H1 (cell line): ENCODE data around the gene EXOC6. TPM values are rescaled to one million over a fixed set of nuclear protein-coding genes. Genes with fewer than 3 reads are reported as not detected.

Source experiments
- CTCF ChIA-PET: fragments of 300-600 bp; sonication (Branson Sonifier 250); formaldehyde crosslinking; loops from one replicate; lab custom pipeline; 2021; ENCODE audit not compliant: partially characterized antibody; lab: Charles Lee
- POLR2A ChIA-PET: fragments of 300-600 bp; sonication (Branson Sonifier 250); formaldehyde crosslinking; loops from one replicate; lab custom pipeline; 2021; ENCODE audit warnings: inconsistent platforms; ENCODE audit not compliant: partially characterized antibody; lab: Charles Lee
- DNase-seq, 2 experiments: peaks; one replicate each; pipeline versions ENCODE4 v3.0.0 to v3.0.0-alpha.2; 2010 to 2022; ENCODE audit warnings: low spot score in 2 of 2, low read depth in 1 of 2, mixed read lengths in 1 of 2
- FAIRE-seq: peaks from 2 replicates; lab custom pipeline; 2011; peaks lifted over from hg19 to GRCh38; lab: Jason Lieb, UNC
- H2AFZ ChIP-seq: 2 replicates; pipeline ENCODE4 v1.8.1; 2012; ENCODE audit warnings: low read length, inconsistent platforms
- H2AK5ac ChIP-seq: 2 replicates; pipeline ENCODE4 v1.6.1; 2013; ENCODE audit warnings: low read depth, low read length
- H2BK120ac ChIP-seq: replicated peaks from 2 replicates; pipeline ENCODE3; 2013; ENCODE audit warnings: low read depth, low read length, inconsistent platforms
- H2BK12ac ChIP-seq: 2 replicates; pipeline ENCODE4 v1.6.1; 2013; ENCODE audit warnings: low read depth, low read length
- H2BK15ac ChIP-seq: 2 replicates; pipeline ENCODE4 v1.6.1; 2013; ENCODE audit warnings: low read length
- H2BK20ac ChIP-seq: 2 replicates; pipeline ENCODE4 v1.6.1; 2013; ENCODE audit warnings: low read length
- H2BK5ac ChIP-seq: 2 replicates; pipeline ENCODE4 v1.6.1; 2013; ENCODE audit warnings: low read depth, low read length
- H3K14ac ChIP-seq: 2 replicates; pipeline ENCODE4 v1.6.1; 2013; ENCODE audit warnings: inconsistent platforms; ENCODE audit not compliant: insufficient read length
- H3K18ac ChIP-seq: 2 replicates; pipeline ENCODE4 v1.6.1; 2013; ENCODE audit warnings: low read length; ENCODE audit errors: extremely low read depth
- H3K23ac ChIP-seq: 2 replicates; pipeline ENCODE4 v1.6.1; 2013; ENCODE audit warnings: inconsistent platforms; ENCODE audit not compliant: insufficient read length
- H3K23me2 ChIP-seq: 2 replicates; pipeline ENCODE4 v1.6.1; 2013; ENCODE audit warnings: low read depth, low read length
- H3K27ac ChIP-seq: 2 replicates; pipeline ENCODE4 v1.6.1; 2011; ENCODE audit warnings: low read depth, low read length, inconsistent platforms
- H3K27me3 ChIP-seq, 4 experiments: replicated peaks in 1 of 4; 1 replicate in 1 of 4; 2 replicates in 3 of 4; pipeline versions ENCODE4 v1.6.1 to v1.8.1; 2011 to 2013; ENCODE audit warnings: low read length in 3 of 4, mild to moderate bottlenecking in 3 of 4, inconsistent platforms in 2 of 4, mixed read lengths in 2 of 4, moderate library complexity in 1 of 4; ENCODE audit not compliant: control insufficient read depth in 3 of 4, insufficient read depth in 3 of 4; ENCODE audit errors: extremely low read depth in 1 of 4
- H3K36me3 ChIP-seq, 4 experiments: 2 replicates each; pipeline versions ENCODE4 v1.6.1 to v1.8.1; 2011 to 2013; ENCODE audit warnings: mild to moderate bottlenecking in 4 of 4, low read length in 3 of 4, moderate library complexity in 2 of 4, control low read depth in 1 of 4, inconsistent platforms in 1 of 4; ENCODE audit not compliant: insufficient read depth in 4 of 4, control insufficient read depth in 2 of 4
- H3K4ac ChIP-seq: replicated peaks from 2 replicates; pipeline ENCODE3; 2013; ENCODE audit warnings: low read length, low read depth, mixed read lengths, inconsistent platforms; ENCODE audit not compliant: insufficient read length
- H3K4me1 ChIP-seq, 4 experiments: replicated peaks in 1 of 4; 1 replicate in 1 of 4; 2 replicates in 3 of 4; pipeline versions ENCODE4 v1.6.1 to v1.8.1; 2011 to 2013; ENCODE audit warnings: low read length in 3 of 4, inconsistent platforms in 2 of 4, mixed read lengths in 1 of 4; ENCODE audit not compliant: insufficient read depth in 4 of 4, control insufficient read depth in 3 of 4
- H3K4me2 ChIP-seq, 2 experiments: 2 replicates each; pipeline versions ENCODE4 v1.6.1 to v1.8.1; 2011 to 2013; ENCODE audit warnings: low read depth in 2 of 2, low read length in 2 of 2, control low read depth in 1 of 2, inconsistent platforms in 1 of 2, mild to moderate bottlenecking in 1 of 2; ENCODE audit not compliant: insufficient read depth in 1 of 2
- H3K4me3 ChIP-seq, 4 experiments: fragments of 200-600, 300-600 bp in 1 of 4; sonication (generic), shearing (Covaris generic), sonication (Bioruptor Twin) in 1 of 4; 2 replicates each; pipeline versions ENCODE4 v1.5.1 to v1.8.1; 2011 to 2016; ENCODE audit warnings: low read length in 4 of 4, low read depth in 3 of 4, control low read depth in 2 of 4, inconsistent platforms in 2 of 4, mild to moderate bottlenecking in 2 of 4, mixed read lengths in 1 of 4, moderate library complexity in 1 of 4; ENCODE audit not compliant: insufficient read depth in 2 of 4; ENCODE audit errors: extremely low read depth in 1 of 4
- H3K56ac ChIP-seq: replicated peaks from 2 replicates; pipeline ENCODE3; 2013; ENCODE audit warnings: low read depth, mild to moderate bottlenecking, mixed read lengths, low read length, inconsistent platforms; ENCODE audit not compliant: insufficient read length
- H3K79me1 ChIP-seq: 2 replicates; pipeline ENCODE4 v1.6.1; 2013; ENCODE audit warnings: low read depth, low read length, control low read depth
- H3K79me2 ChIP-seq, 2 experiments: 2 replicates each; pipeline versions ENCODE4 v1.6.1 to v1.8.1; 2012 to 2013; ENCODE audit warnings: low read length in 2 of 2, mild to moderate bottlenecking in 2 of 2, inconsistent platforms in 1 of 2; ENCODE audit not compliant: insufficient read depth in 2 of 2, control insufficient read depth in 1 of 2
- H3K9ac ChIP-seq, 4 experiments: replicated peaks in 1 of 4; 1 replicate in 1 of 4; 2 replicates in 3 of 4; pipeline versions ENCODE4 v1.6.1 to v1.8.1; 2011 to 2013; ENCODE audit warnings: low read depth in 3 of 4, low read length in 3 of 4, control low read depth in 2 of 4, mild to moderate bottlenecking in 2 of 4, moderate library complexity in 2 of 4, inconsistent platforms in 1 of 4; ENCODE audit errors: extremely low read depth in 1 of 4
- H3K9me3 ChIP-seq, 2 experiments: 2 replicates each; pipeline versions ENCODE4 v1.6.1 to v1.8.1; 2012 to 2013; ENCODE audit warnings: mild to moderate bottlenecking in 2 of 2, moderate library complexity in 2 of 2, control low read depth in 1 of 2, inconsistent platforms in 1 of 2, low read depth in 1 of 2, low read length in 1 of 2, mixed read lengths in 1 of 2; ENCODE audit not compliant: insufficient read depth in 2 of 2
- H4K20me1 ChIP-seq, 2 experiments: replicated peaks in 1 of 2; 2 replicates each; pipeline versions ENCODE3 to v1.8.1; 2011 to 2013; ENCODE audit warnings: inconsistent platforms in 2 of 2, low read length in 2 of 2, mild to moderate bottlenecking in 1 of 2; ENCODE audit not compliant: insufficient read depth in 2 of 2, control insufficient read depth in 1 of 2
- H4K5ac ChIP-seq: 2 replicates; pipeline ENCODE4 v1.6.1; 2013; ENCODE audit warnings: low read length, low read depth, mixed read lengths, inconsistent platforms; ENCODE audit not compliant: insufficient read length
- H4K8ac ChIP-seq: 2 replicates; pipeline ENCODE4 v1.8.0; 2013; ENCODE audit warnings: mild to moderate bottlenecking, moderate library complexity, low read length, inconsistent platforms; ENCODE audit not compliant: insufficient read depth; ENCODE audit errors: extremely low read depth
- H4K91ac ChIP-seq: replicated peaks from 2 replicates; pipeline ENCODE3; 2013; ENCODE audit warnings: low read length, mixed read lengths, inconsistent platforms; ENCODE audit not compliant: insufficient read length
- KDM1A ChIP-seq: fragments of 200-600, 300-600 bp; sonication (generic); IDR thresholded peaks from 2 replicates; pipeline ENCODE4 v1.7.1; 2016; ENCODE audit warnings: mild to moderate bottlenecking, low read length, borderline replicate concordance
- WGBS, 2 experiments: shearing (Covaris generic) in 1 of 2; methylation state at CpG; one replicate each; pipeline versions ENCODE4 v1.1.6 to v1.1.7; 2013 to 2015; ENCODE audit warnings: low lambda C conversion rate in 2 of 2, mixed read lengths in 2 of 2, inconsistent platforms in 1 of 2, low coverage in 1 of 2, missing lambda C conversion rate in 1 of 2; ENCODE audit not compliant: insufficient replicate concordance in 2 of 2, insufficient coverage in 1 of 2, insufficient read length in 1 of 2; ENCODE audit errors: extremely low coverage in 1 of 2, missing lambda C conversion rate in 1 of 2; 5-methylcytosine and 5-hydroxymethylcytosine counted together
- polyA plus RNA-seq, 7 experiments: library from polyadenylated mRNA; depleted of rRNA in 3 of 7; stranded (reverse) in 5 of 7; unstranded in 2 of 7; fragments of >200 nt in 5 of 7; fragments of 200-250 nt in 2 of 7; gene quantifications; 1 replicate in 5 of 7; 2 replicates in 1 of 7; 4 replicates in 1 of 7; pipeline versions ENCODE4 v1.2.1 to v1.2.3, GENCODE V29; 2011 to 2013; ENCODE audit warnings: missing spikeins in 2 of 7, mixed read lengths in 2 of 7
- total RNA-seq: library from RNA; stranded (reverse); fragmentation: NEBNext Ultra II Directional; extraction: Animal tissue kit (Norgen Biotek cat#: 25700); gene quantifications from 2 replicates; pipeline ENCODE4 v1.2.1, GENCODE V29; 2021

The EXOC6 gene
- total and polyA plus RNA-seq, 2 of the 8 experiments (the other 6 are each of a cell fraction or from before 2014, with no cell fraction given): 1.7 to 4.5 TPM

DNA sequence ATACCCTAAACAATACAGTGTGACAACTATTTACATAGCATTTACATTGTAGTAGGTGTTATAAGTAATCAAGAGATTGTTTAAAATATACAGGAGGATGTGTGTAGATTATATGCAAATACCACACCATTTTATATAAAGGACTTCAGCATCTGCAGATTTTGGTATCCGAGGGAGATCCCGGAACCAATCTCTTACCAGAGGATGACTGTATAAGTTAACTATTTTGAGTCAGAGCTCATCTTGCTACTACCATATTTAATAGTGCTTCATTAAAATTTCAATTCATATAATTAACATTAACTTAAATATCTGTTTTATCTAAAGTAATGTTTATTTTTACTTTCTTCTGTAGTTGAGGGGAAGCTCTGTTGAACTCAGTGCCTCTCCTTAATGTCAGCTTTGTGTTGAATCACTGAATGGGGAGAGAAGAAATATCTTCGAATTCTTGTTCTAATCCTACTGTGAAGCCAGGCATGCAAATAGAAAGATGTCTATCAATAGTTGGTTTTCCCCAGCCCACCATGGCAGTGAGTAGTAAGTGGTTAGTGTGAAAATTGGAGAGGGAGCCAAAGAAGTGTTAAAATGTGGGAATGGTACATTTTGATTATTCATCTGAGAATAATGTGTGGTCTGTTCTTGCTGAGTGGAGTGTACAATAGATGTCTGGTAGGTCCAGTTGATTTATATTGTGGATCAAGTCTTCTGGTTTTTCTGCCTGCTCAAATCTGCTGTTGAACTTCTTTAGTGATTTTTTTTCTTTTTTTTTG lies 122.2 kb downstream of the EXOC6 start:
- Histone ChIP-seq H4K8ac (no peak overlapping the region), H3K4me2 (no peak overlapping the region)
- WGBS, 2 experiments: 91% methylated on average over 3 of the region's 3 CpGs; no CpG with 5 or more reads in 1 of the 2 experiments

More for the DNA sequence above, 122.2 kb downstream of the EXOC6 start:
- no peak overlapping the region for H3K23ac ChIP-seq
- ChIA-PET POLR2A (no interaction called here), CTCF (interaction anchor here (0.6 to 2.2 kb wide), 6 partner anchors 17 to 119 kb away, joined by 3 to 5 read pairs (median 4); no protein-coding TSS in a partner anchor)
- no peak overlapping the region for H3K9ac ChIP-seq
- no peaks in the 10 kb centered on the region; a peak in 1 of 8 replicates for H3K36me3 ChIP-seq
- H2AFZ ChIP-seq: no peak overlapping the region
- H3K18ac ChIP-seq: no peak overlapping the region
- H2BK120ac ChIP-seq: no peak overlapping the region
- H2BK12ac ChIP-seq: no peak overlapping the region
- no peak overlapping the region for H3K27ac ChIP-seq
- no peaks in the 10 kb centered on the region for H3K79me2 ChIP-seq
- no peak overlapping the region for H2BK20ac ChIP-seq
- H3K27me3 ChIP-seq: no peaks in the 10 kb centered on the region
- no peaks in the 10 kb centered on the region for H3K4me1 ChIP-seq
- no peak overlapping the region for H2BK15ac ChIP-seq
- no peak overlapping the region for H3K56ac ChIP-seq
- no peak overlapping the region for H2BK5ac ChIP-seq
- H3K4me3 ChIP-seq: no peak overlapping the region
- no peaks in the 10 kb centered on the region for H3K23me2 ChIP-seq
- H4K20me1 ChIP-seq: no peaks in the 10 kb centered on the region
- TF ChIP-seq KDM1A: no peak
- H3K14ac ChIP-seq: no peak overlapping the region
- H3K79me1 ChIP-seq: no peaks in the 10 kb centered on the region
- no peak overlapping the region for H4K5ac ChIP-seq
- H4K91ac ChIP-seq: no peak overlapping the region
- DNase-seq: no peak
- H3K4ac ChIP-seq: no peak overlapping the region
- no peak overlapping the region for H2AK5ac ChIP-seq
- no peak for FAIRE-seq
- H3K9me3 ChIP-seq: peaks cover 0 to 4% of the 10 kb centered on the region in 2 experiments; a peak in 2 of 4 replicates
